A549 (cell line): ENCODE measurements around the gene MPHOSPH9.

Experiments
- CHD2 ChIP-seq: fragments of 150-350 bp; IDR thresholded peaks from 2 replicates; pipeline ENCODE4 v1.6.1; 2014; ENCODE audit warnings: low read length; ENCODE audit not compliant: partially characterized antibody
- CHD4 ChIP-seq: fragments of 200-600 bp; sonication (generic); IDR thresholded peaks from 2 replicates; pipeline ENCODE4 v1.6.1; 2016; ENCODE audit warnings: antibody characterized with exemption, mild to moderate bottlenecking, borderline replicate concordance
- CTCF ChIP-seq: fragments of >200 bp; sonication (Bioruptor Twin); formaldehyde crosslinking; IDR thresholded peaks from 3 replicates; pipeline ENCODE4 v1.5.1; 2016
- HMGXB4 ChIP-seq: fragments of 250-450 bp; sonication (Bioruptor Pico); IDR thresholded peaks from 2 replicates; pipeline ENCODE4 v1.5.0; 2021; ENCODE audit warnings: mild to moderate bottlenecking, moderate library complexity, borderline replicate concordance
- HOXB13 ChIP-seq: fragments of 250-450 bp; sonication (Bioruptor Pico); IDR thresholded peaks from 2 replicates; pipeline ENCODE4 v1.5.0; 2020; ENCODE audit warnings: low read depth, mild to moderate bottlenecking, moderate library complexity
- JUNB ChIP-seq: fragments of >200 bp; sonication (Bioruptor Twin); formaldehyde crosslinking; IDR thresholded peaks from 2 replicates; pipeline ENCODE4 v1.6.1; 2016
- NPAS2 ChIP-seq: fragments of 250-450 bp; sonication (Bioruptor Pico); IDR thresholded peaks from 2 replicates; pipeline ENCODE4 v1.8.0; 2022; ENCODE audit warnings: mild to moderate bottlenecking, moderate library complexity, borderline replicate concordance
- PHF8 ChIP-seq: fragments of 200-600 bp; sonication (generic); IDR thresholded peaks from 2 replicates; pipeline ENCODE4 v1.6.1; 2016; ENCODE audit warnings: low read depth, mild to moderate bottlenecking, antibody characterized with exemption, moderate library complexity, borderline replicate concordance
- POLR2A ChIP-seq: IDR thresholded peaks from 2 replicates; pipeline ENCODE4 v1.6.1; 2012; ENCODE audit warnings: mild to moderate bottlenecking, low read length
- RCOR1 ChIP-seq: fragments of 150-350 bp; IDR thresholded peaks from 2 replicates; pipeline ENCODE4 v1.6.1; 2014; ENCODE audit warnings: antibody characterized with exemption, low read length, low read depth
- RFX5 ChIP-seq: fragments of 450-650 bp; IDR thresholded peaks from 2 replicates; pipeline ENCODE4 v1.7.1; 2014; ENCODE audit warnings: antibody characterized with exemption, mild to moderate bottlenecking, moderate library complexity
- SMC3 ChIP-seq: fragments of >200 bp; sonication (Bioruptor Twin); formaldehyde crosslinking; IDR thresholded peaks from 3 replicates; pipeline ENCODE4 v1.6.1; 2018; ENCODE audit warnings: inconsistent platforms
- USF2 ChIP-seq: fragments of 450-650 bp; IDR thresholded peaks from 2 replicates; pipeline ENCODE4 v1.6.1; 2014; ENCODE audit warnings: antibody characterized with exemption
- ZFP36 ChIP-seq: fragments of 450-650 bp; IDR thresholded peaks from 2 replicates; pipeline ENCODE4 v1.6.1; 2014; ENCODE audit warnings: borderline replicate concordance; ENCODE audit not compliant: partially characterized antibody

GRCh38 chr12:123171967-123172366 lies 61.0 kb downstream of the MPHOSPH9 start:
- TF ChIP-seq JUNB, result no peak
- TF ChIP-seq CTCF, result no peak
- TF ChIP-seq RFX5, result no peak
- no peak for TF ChIP-seq PHF8
- no peak for TF ChIP-seq CHD4
- TF ChIP-seq RCOR1, result no peak
- TF ChIP-seq NPAS2, result no peak
- TF ChIP-seq ZFP36, result no peak
- TF ChIP-seq USF2, result no peak
- TF ChIP-seq HOXB13 (CRISPR knock-in tag), result no peak
- no peak for TF ChIP-seq POLR2A
- TF ChIP-seq CHD2, result no peak
- TF ChIP-seq SMC3, result no peak
- no peak for TF ChIP-seq HMGXB4
